OCI-LY1 (cell line): ENCODE results near the gene CAPN11.

Experiments
- CTCF ChIP-seq: fragments of 200-600 bp; sonication (generic), shearing (Covaris generic); IDR thresholded peaks from 2 replicates; pipeline ENCODE4 v1.5.1; 2017; ENCODE audit warnings: mild to moderate bottlenecking, antibody characterized with exemption, low read length, moderate library complexity, mixed read lengths
- EZH2 ChIP-seq: fragments of 200-600 bp; sonication (generic), shearing (Covaris generic); IDR thresholded peaks from 2 replicates; pipeline ENCODE4 v1.8.0; 2017; ENCODE audit warnings: borderline replicate concordance, mixed run types, mild to moderate bottlenecking, antibody characterized with exemption, low read length, moderate library complexity, mixed read lengths

- TF ChIP-seq CTCF, result no peak
- TF ChIP-seq EZH2, result no peak
These were observed 19.3 kb upstream of the CAPN11 start for GRCh38 chr6:44139351-44139743.
